ENCODE results near the gene SLC39A13.

SLC39A13 gene

GRCh38 chr11:47430524-47430923 is 22.1 kb downstream of the SLC39A13 start:
- DNase-seq (ENCODE audit: low spot score): no peak

- DNase-seq (ENCODE audit: low spot score): no peak
These were observed 23.1 kb downstream of the SLC39A13 start for GRCh38 chr11:47431356-47432083.

- DNase-seq (ENCODE audit: low spot score): no peak
These were observed 24.8 kb downstream of the SLC39A13 start for GRCh38 chr11:47433157-47433556.

- DNase-seq (ENCODE audit: low spot score): no peak
These were observed 25.8 kb downstream of the SLC39A13 start for GRCh38 chr11:47434011-47434786.

- no peak for DNase-seq (ENCODE audit: low spot score)
These were observed 27.3 kb downstream of the SLC39A13 start for GRCh38 chr11:47435687-47436086.

- DNase-seq (ENCODE audit: low spot score): no peak
These were observed 28.3 kb downstream of the SLC39A13 start for GRCh38 chr11:47436726-47437125.

- no peak for DNase-seq (ENCODE audit: low spot score)
These were observed 28.9 kb downstream of the SLC39A13 start for GRCh38 chr11:47437218-47437745.

- no peak for DNase-seq (ENCODE audit: low spot score)
These were observed 29.5 kb downstream of the SLC39A13 start for GRCh38 chr11:47437746-47438418.

GRCh38 chr11:47438721-47439120 is 30.3 kb downstream of the SLC39A13 start:
- DNase-seq (ENCODE audit: low spot score): no peak

- DNase-seq (ENCODE audit: low spot score): no peak
These were observed 31.7 kb downstream of the SLC39A13 start for GRCh38 chr11:47440054-47440476.

- no peak for DNase-seq (ENCODE audit: low spot score)
These were observed 33.0 kb downstream of the SLC39A13 start for GRCh38 chr11:47441421-47441820.

GRCh38 chr11:47442514-47442913 is 34.1 kb downstream of the SLC39A13 start:
- DNase-seq (ENCODE audit: low spot score): no peak

GRCh38 chr11:47443028-47443700 is 34.8 kb downstream of the SLC39A13 start:
- no peak for DNase-seq (ENCODE audit: low spot score)

- no peak for DNase-seq (ENCODE audit: low spot score)
These were observed 35.4 kb downstream of the SLC39A13 start for GRCh38 chr11:47443817-47444216.

GRCh38 chr11:47445840-47446239 is 37.5 kb downstream of the SLC39A13 start:
- DNase-seq (ENCODE audit: low spot score): no peak

- DNase-seq (ENCODE audit: low spot score): no peak
These were observed 38.4 kb downstream of the SLC39A13 start for GRCh38 chr11:47446833-47447232.

- DNase-seq (ENCODE audit: low spot score): no peak
These were observed 39.5 kb downstream of the SLC39A13 start for GRCh38 chr11:47447906-47448305.

GRCh38 chr11:47448566-47449427 is 40.4 kb downstream of the SLC39A13 start, which contains the start of gene RAPSN:
RAPSN (minus strand) TSS chr11:47449136; CDS start chr11:47448964, 172 bp downstream.
- DNase-seq (ENCODE audit: low spot score): no peak

GRCh38 chr11:47449541-47449940 is 41.2 kb downstream of the SLC39A13 start:
- DNase-seq (ENCODE audit: low spot score): no peak

- no peak for DNase-seq (ENCODE audit: low spot score)
These were observed 43.0 kb downstream of the SLC39A13 start for GRCh38 chr11:47451436-47451835.

- no peak for DNase-seq (ENCODE audit: low spot score)
These were observed 43.6 kb downstream of the SLC39A13 start for GRCh38 chr11:47451990-47452389.

All from kidney capillary endothelial cell (primary cell).